HCT116 (cell line): ENCODE results near the gene IFITM10. TPM values are rescaled to one million over a fixed set of nuclear protein-coding genes. Genes with fewer than 3 reads are reported as not detected.

Experiments used
- ATAC-seq: fragments of 200-7000 bp; cut with Tn5 transposase; 2 replicates; pipeline ENCODE4 v1.9.1; 2020; ENCODE audit warnings: mild to moderate bottlenecking, moderate library complexity
- BruUV-seq: library from RNA; stranded (reverse); fragments of 400-500 nt; replicated peaks from 2 replicates; lab custom pipeline; 2021; lab: Mats Ljungman, UMichigan
- CTCF ChIA-PET: fragments of 300-600 bp; sonication (Branson Sonifier 250); formaldehyde crosslinking; loops from one replicate; lab custom pipeline; 2021; ENCODE audit warnings: antibody characterized with exemption; lab: Charles Lee
- POLR2A ChIA-PET: fragments of 300-600, 350-600 bp; sonication (Branson Sonifier 250); formaldehyde crosslinking; loops from one replicate; lab custom pipeline; 2021; ENCODE audit warnings: antibody characterized with exemption; lab: Charles Lee
- RAD21 ChIA-PET, 2 experiments: fragments of 300-600 bp; sonication (Branson Sonifier 250); formaldehyde crosslinking; loops; one replicate each; lab custom pipeline; 2023; ENCODE audit warnings: low total read pairs in 2 of 2; ENCODE audit not compliant: uncharacterized antibody in 2 of 2, unreplicated experiment in 2 of 2, low non-redundant PET in 1 of 2; lab: Charles Lee
- DNase-seq: peaks from one replicate; pipeline ENCODE4 v3.0.0-alpha.2; 2010; ENCODE audit warnings: low read depth, low spot score
- H2AFZ ChIP-seq: fragments of 200-600 bp; shearing (Covaris generic), sonication (generic); 2 replicates; pipeline ENCODE4 v1.6.1; 2017; ENCODE audit warnings: low read depth, mixed run types, mixed read lengths, antibody characterized with exemption, low read length; ENCODE audit not compliant: poor library complexity, severe bottlenecking
- H3K27ac ChIP-seq: 2 replicates; pipeline ENCODE4 v1.5.1; 2012; ENCODE audit warnings: low read depth, low read length
- H3K27me3 ChIP-seq: fragments of 200-600 bp; sonication (generic); 2 replicates; pipeline ENCODE4 v1.6.1; 2016; ENCODE audit warnings: mixed run types, low read length, mixed read lengths; ENCODE audit not compliant: insufficient read depth
- H3K36me3 ChIP-seq, 2 experiments: fragments of 200-500 bp in 1 of 2; fragments of 200-600 bp in 1 of 2; sonication (Bioruptor generic) in 1 of 2; sonication (generic) in 1 of 2; 2 replicates each; pipeline versions ENCODE4 v1.5.1 to v1.6.1; 2014 to 2016; ENCODE audit warnings: low read length in 2 of 2, inconsistent platforms in 1 of 2, mixed read lengths in 1 of 2, mixed run types in 1 of 2; ENCODE audit not compliant: insufficient read depth in 2 of 2, control insufficient read depth in 1 of 2
- H3K4me1 ChIP-seq, 2 experiments: fragments of 200-600 bp in 1 of 2; sonication (generic) in 1 of 2; 2 replicates each; pipeline versions ENCODE4 v1.5.1 to v1.6.1; 2012 to 2017; ENCODE audit warnings: low read length in 2 of 2, inconsistent platforms in 1 of 2, mild to moderate bottlenecking in 1 of 2, mixed read lengths in 1 of 2, mixed run types in 1 of 2, moderate library complexity in 1 of 2; ENCODE audit not compliant: insufficient read depth in 2 of 2, control insufficient read depth in 1 of 2
- H3K4me2 ChIP-seq: fragments of 200-600 bp; sonication (generic); 2 replicates; pipeline ENCODE4 v1.6.1; 2017; ENCODE audit warnings: mixed run types, low read length, mixed read lengths
- H3K4me3 ChIP-seq, 2 experiments: fragments of 200-600 bp in 1 of 2; sonication (generic) in 1 of 2; replicated peaks in 1 of 2; 2 replicates each; pipeline ENCODE4 v1.5.1; 2011 to 2016; ENCODE audit warnings: low read length in 2 of 2, control low read depth in 1 of 2, low read depth in 1 of 2, mild to moderate bottlenecking in 1 of 2, mixed read lengths in 1 of 2, mixed run types in 1 of 2
- H3K79me2 ChIP-seq: fragments of 200-600 bp; sonication (generic); 2 replicates; pipeline ENCODE4 v1.6.1; 2017; ENCODE audit warnings: mild to moderate bottlenecking, mixed run types, low read length, moderate library complexity, mixed read lengths; ENCODE audit not compliant: insufficient read depth
- H3K9ac ChIP-seq: fragments of 200-600 bp; sonication (generic); 2 replicates; pipeline ENCODE4 v1.6.1; 2016; ENCODE audit warnings: low read length, mixed read lengths
- H3K9me2 ChIP-seq: fragments of 200-600 bp; sonication (generic), shearing (Covaris generic); 2 replicates; pipeline ENCODE4 v1.6.1; 2017; ENCODE audit warnings: mixed run types, mild to moderate bottlenecking, moderate library complexity; ENCODE audit not compliant: insufficient read depth
- H3K9me3 ChIP-seq, 2 experiments: fragments of 200-500 bp in 1 of 2; fragments of 200-600 bp in 1 of 2; sonication (Bioruptor generic) in 1 of 2; sonication (generic) in 1 of 2; 2 replicates each; pipeline ENCODE4 v1.6.1; 2014 to 2017; ENCODE audit warnings: low read length in 2 of 2, mixed read lengths in 2 of 2, inconsistent platforms in 1 of 2, low read depth in 1 of 2, mild to moderate bottlenecking in 1 of 2, mixed run types in 1 of 2, moderate library complexity in 1 of 2; ENCODE audit not compliant: control insufficient read depth in 1 of 2, insufficient read depth in 1 of 2
- H4K20me1 ChIP-seq: fragments of 200-600 bp; sonication (generic), shearing (Covaris generic); 2 replicates; pipeline ENCODE4 v1.6.1; 2017; ENCODE audit warnings: mixed run types, mild to moderate bottlenecking, moderate library complexity; ENCODE audit not compliant: insufficient read depth
- EGR1 ChIP-seq: IDR thresholded peaks from 2 replicates; pipeline ENCODE4 v1.6.1; 2012; ENCODE audit warnings: low read depth
- POLR2A ChIP-seq: IDR thresholded peaks from 2 replicates; pipeline ENCODE4 v1.7.0; 2011; ENCODE audit warnings: borderline replicate concordance; ENCODE audit not compliant: insufficient read depth, insufficient read length; ENCODE audit errors: extremely low read depth
- POLR2AphosphoS5 ChIP-seq: IDR thresholded peaks from 2 replicates; pipeline ENCODE4 v1.6.1; 2011; ENCODE audit warnings: mild to moderate bottlenecking, low read depth, low read length, moderate library complexity
- RAD21 ChIP-seq: IDR thresholded peaks from 2 replicates; pipeline ENCODE4 v1.6.1; 2012; ENCODE audit warnings: low read depth, mild to moderate bottlenecking
- REST ChIP-seq: IDR thresholded peaks from 2 replicates; pipeline ENCODE4 v1.6.1; 2012; ENCODE audit warnings: low read depth
- SIN3A ChIP-seq: IDR thresholded peaks from 2 replicates; pipeline ENCODE4 v1.6.1; 2012; ENCODE audit warnings: low read depth
- SP1 ChIP-seq: IDR thresholded peaks from 2 replicates; pipeline ENCODE4 v1.6.1; 2012; ENCODE audit warnings: low read depth
- YY1 ChIP-seq: IDR thresholded peaks from 2 replicates; pipeline ENCODE4 v1.6.1; 2011; ENCODE audit warnings: low read length, low read depth, moderate library complexity, mild to moderate bottlenecking; ENCODE audit not compliant: insufficient replicate concordance; ENCODE audit errors: extremely low read depth
- ZFX ChIP-seq: fragments of 450-650 bp; IDR thresholded peaks from 2 replicates; pipeline ENCODE4 v1.6.1; 2017
- ZNF274 ChIP-seq: fragments of 200-500 bp; sonication (Bioruptor generic); IDR thresholded peaks from 2 replicates; pipeline ENCODE4 v1.6.1; 2014; ENCODE audit warnings: mild to moderate bottlenecking, low read depth, low read length, inconsistent platforms
- intact Hi-C: fragments of 100-400 bp; cut with micrococcal nuclease; formaldehyde crosslinking; loops from 2 replicates; pipeline ENCODE4 v1.10.0; 2022
- total RNA-seq: library from RNA; stranded (reverse); gene quantifications from one replicate; pipeline ENCODE4 v1.2.1, GENCODE V29; 2021; ENCODE audit not compliant: unreplicated experiment
- TF ChIP-seq, protein P1 (sequence below), 3 experiments: fragments of 200-600 bp in 1 of 3; sonication (generic) in 1 of 3; IDR thresholded peaks in 2 of 3; conservative IDR thresholded peaks in 1 of 3; 2 replicates each; pipeline ENCODE4 v1.5.1; 2012 to 2017; ENCODE audit warnings: low read depth in 2 of 3, low read length in 2 of 3, antibody characterized with exemption in 1 of 3, borderline replicate concordance in 1 of 3, control low read depth in 1 of 3, mild to moderate bottlenecking in 1 of 3, mixed read lengths in 1 of 3, mixed run types in 1 of 3, moderate library complexity in 1 of 3; ENCODE audit not compliant: insufficient read depth in 1 of 3

IFITM10 gene
- total RNA-seq, 1 experiment from 2014 or later: 1.9 TPM

- intact Hi-C loops: no loop called here
These were observed 47.2 kb downstream of the IFITM10 start for GRCh38 chr11:1703146-1703545.

More at GRCh38 chr11:1703146-1703545, 47.2 kb downstream of the IFITM10 start:
- TF ChIP-seq POLR2AphosphoS5 (no peak), YY1 (no peak), ZNF274 (no peak), SIN3A (no peak), POLR2A (no peak), EGR1 (no peak), SP1 (no peak), RAD21 (no peak), ZFX (no peak), REST (no peak)
- TF ChIP-seq, protein P1, sequence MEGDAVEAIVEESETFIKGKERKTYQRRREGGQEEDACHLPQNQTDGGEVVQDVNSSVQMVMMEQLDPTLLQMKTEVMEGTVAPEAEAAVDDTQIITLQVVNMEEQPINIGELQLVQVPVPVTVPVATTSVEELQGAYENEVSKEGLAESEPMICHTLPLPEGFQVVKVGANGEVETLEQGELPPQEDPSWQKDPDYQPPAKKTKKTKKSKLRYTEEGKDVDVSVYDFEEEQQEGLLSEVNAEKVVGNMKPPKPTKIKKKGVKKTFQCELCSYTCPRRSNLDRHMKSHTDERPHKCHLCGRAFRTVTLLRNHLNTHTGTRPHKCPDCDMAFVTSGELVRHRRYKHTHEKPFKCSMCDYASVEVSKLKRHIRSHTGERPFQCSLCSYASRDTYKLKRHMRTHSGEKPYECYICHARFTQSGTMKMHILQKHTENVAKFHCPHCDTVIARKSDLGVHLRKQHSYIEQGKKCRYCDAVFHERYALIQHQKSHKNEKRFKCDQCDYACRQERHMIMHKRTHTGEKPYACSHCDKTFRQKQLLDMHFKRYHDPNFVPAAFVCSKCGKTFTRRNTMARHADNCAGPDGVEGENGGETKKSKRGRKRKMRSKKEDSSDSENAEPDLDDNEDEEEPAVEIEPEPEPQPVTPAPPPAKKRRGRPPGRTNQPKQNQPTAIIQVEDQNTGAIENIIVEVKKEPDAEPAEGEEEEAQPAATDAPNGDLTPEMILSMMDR (IDR thresholded peaks at IDR 0.05 in 2 of 3, conservative IDR thresholded peaks at IDR 0.05 in 1 of 3; ENCODE audit: borderline replicate concordance in 1 of 3, insufficient read depth in 1 of 3, low read depth in 2 of 3, low read length in 2 of 3): no peak
- TF ChIP-seq, all 23 proteins: peak for 0
- Histone ChIP-seq H3K27ac (no peak overlapping the region), H4K20me1 (no peaks in the 10 kb centered on the region), H3K9me2 (no peaks in the 10 kb centered on the region), H3K36me3 (no peaks in the 10 kb centered on the region), H2AFZ (no peak overlapping the region), H3K4me2 (no peak overlapping the region), H3K4me3 (no peak overlapping the region), H3K4me1 (no peaks in the 10 kb centered on the region), H3K27me3 (no peaks in the 10 kb centered on the region), H3K79me2 (no peaks in the 10 kb centered on the region), H3K9ac (no peak overlapping the region), H3K9me3 (no peaks in the 10 kb centered on the region)
- CTCF ChIA-PET: interaction anchor here (2.1 kb wide), 1 partner anchor 130 kb away, joined by 7 read pairs; no protein-coding TSS in a partner anchor
- RAD21 ChIA-PET: no interaction called here
- POLR2A ChIA-PET: no interaction called here
- ATAC-seq (no peak), DNase-seq (no peak)
- BruUV-seq: no TSS peak
